HG02571 (cell line): ENCODE results near the gene NR2C2AP.

Experiments used
- ATAC-seq: cut with Tn5 transposase; IDR thresholded peaks from one replicate; pipeline ENCODE4 v1.9.1; 2021; ENCODE audit warnings: mild to moderate bottlenecking, moderate library complexity; ENCODE audit not compliant: unreplicated experiment

The NR2C2AP gene

DNA sequence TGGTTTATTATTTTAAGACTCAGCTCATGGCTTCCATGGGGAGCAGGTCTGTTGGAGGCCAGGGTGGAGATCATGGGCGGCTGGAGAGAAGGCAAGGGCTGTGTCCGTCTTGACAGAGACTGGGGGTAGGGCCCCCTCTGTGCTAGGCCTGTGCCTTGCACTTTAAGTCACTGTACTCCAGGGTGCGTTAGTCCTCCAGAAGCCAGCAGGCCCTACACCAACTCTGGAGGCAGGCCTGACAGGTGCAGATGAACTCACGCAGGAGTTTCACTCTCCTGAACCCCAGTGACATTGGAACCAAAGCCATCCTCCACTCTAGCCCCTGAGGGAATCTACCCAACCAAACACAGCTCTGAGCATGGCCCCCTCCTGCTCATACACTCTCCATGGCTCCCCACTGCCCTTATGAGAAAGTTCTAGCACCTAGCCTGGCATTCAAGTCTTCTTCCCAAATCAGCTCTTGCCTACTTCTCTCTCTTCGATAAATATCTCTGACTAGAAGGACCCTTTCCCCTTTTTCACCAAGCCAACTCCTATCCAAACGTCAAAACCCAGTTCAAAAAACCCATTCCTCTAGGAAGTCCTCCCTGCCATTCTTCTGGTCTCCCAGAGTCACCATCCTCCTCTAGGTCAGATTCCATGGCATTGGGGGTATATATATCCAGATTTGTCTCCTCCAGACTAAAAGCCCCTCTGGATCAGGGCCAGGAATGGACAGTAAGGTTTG is 48.3 kb downstream of the NR2C2AP start:
- no peak for ATAC-seq

DNA sequence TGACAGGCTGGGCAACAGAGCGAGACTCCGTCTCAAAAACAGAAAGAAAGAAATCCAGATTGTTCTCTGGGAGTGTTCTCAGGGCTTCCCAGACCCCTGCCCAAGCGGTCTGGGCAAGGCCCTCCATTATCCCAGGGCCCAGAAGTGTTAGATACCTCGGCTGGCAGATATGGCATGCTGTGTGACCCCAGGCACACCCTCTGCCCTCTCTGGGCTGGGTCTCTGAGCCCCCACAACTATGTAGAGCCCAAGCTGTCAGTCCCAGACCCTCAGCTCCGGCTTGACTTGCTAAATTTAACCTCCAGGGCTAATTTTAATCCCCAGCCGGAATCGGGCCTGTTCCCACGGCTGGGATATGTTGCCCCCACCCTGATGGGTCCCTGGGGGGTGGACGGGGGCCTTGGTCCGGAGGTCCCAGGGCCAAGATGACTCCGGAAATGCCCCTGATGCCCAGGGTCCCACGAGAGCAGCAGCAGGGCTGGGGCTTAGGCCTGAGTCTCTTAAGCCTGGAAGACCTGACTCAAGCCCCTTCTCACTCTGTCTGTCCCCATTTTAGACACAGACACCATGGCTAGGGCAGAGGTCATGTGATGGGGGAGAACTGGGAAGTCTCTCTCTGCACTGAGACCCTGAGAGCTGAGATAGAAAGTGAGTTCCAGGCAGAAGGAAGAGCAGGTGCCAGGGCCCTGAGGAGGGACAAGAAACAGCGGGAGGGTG is 50.4 kb downstream of the NR2C2AP start:
- no peak for ATAC-seq

DNA sequence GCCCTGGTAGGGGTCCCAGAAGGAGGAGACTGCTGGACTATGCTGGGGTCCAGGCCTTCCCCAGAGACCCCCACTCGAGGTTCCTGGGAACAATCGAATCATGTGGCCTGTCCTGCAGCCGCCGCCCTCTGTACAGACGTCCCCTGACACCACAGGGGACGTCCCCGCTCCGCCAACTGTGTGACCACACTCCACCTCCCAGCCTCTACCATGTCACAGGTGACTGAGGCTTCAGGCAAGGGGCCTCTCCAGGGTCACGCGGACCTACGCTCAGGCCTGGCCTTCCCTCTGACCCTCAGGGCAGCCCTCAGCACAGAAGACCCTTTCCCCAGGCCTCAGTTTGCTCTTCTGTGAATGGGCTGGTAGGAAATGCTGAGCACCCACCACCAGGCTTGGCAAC is 51.8 kb downstream of the NR2C2AP start:
- ATAC-seq: no peak
